ENCODE measurements around the gene TMEM218.

TMEM218 gene

DNA sequence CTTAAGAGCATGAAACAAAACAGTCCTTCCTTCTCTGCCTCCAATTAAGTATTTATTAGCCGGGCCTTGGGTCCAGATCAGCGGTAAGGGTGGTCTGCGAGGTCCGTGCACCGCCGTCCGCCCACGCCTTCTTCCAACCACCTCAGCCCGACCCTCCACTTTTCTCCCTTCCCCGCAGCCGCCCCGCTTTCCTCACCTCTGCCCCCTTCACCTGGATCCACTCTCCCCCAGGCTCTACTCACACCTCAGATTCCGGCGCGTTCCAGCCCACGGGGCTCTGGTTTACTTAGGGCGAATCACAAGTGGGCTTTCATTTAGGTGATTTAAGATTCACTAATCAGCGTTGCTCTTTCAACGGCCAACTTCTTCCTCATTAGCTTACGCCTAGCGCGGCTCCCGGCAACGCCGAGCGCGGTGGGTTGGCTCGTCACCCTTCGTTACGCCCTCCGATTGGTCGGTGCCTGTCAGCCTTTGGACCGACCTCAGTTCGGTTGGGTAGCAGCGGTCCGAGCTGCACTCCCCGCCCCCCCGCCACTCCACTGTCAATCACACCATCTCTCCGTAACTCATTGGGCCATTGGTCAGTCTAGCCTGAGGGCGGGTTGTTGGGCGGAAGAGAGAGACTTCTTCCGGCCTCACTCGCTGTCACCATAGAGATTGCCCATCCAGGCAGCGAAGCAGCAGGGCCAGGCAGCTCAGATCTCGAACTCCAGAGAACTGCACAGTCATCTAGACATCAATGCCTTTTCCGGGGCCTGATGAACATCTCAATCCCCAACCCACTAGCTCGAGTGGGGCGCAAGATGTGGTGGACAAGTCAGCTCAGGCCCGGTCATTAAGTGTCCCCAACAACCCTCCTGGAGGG, at the start of gene TMEM218:
TSS of gene TMEM218 (minus strand) at position 284 of the 865 bp plus-strand sequence. CDS start 9,385 bp downstream, outside the sequence.
- peak; percentile 100 for DNase-seq

DNA sequence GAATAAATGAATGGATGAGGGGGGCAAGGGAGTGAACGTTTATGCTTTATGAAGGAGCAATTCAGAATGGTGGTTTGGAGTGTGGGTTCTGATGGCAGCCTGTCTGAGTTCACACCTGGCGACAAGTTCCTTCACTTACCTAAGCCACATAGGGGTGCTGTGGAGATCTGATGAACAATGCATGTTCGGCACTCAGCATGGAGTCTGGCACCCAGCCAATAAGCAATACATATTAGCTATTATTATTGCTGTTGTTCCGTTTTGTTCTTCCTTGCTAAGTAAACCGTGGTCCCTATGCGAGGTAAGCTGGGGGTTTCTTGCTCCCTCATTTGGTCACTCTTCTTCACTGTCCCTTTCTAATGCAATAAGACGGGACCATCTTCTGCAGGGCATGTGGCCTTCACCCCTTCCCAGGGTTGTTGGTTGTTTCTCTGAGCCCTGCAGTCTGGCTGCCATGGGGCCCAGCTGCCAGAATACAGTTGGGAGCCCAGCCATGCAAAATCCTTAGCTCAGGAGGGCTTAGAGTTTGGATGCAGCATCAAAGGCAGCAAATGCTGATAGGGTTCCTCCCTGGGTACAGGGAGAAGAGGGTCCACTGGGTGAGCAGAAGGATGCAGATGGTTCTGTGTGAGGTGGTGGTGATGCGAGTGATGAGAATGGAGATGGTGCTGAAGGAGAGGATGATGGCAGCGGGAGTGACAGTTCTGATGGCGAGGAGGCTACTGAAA, 46.7 kb upstream of the TMEM218 start:
- peak; percentile 31 for DNase-seq

DNA sequence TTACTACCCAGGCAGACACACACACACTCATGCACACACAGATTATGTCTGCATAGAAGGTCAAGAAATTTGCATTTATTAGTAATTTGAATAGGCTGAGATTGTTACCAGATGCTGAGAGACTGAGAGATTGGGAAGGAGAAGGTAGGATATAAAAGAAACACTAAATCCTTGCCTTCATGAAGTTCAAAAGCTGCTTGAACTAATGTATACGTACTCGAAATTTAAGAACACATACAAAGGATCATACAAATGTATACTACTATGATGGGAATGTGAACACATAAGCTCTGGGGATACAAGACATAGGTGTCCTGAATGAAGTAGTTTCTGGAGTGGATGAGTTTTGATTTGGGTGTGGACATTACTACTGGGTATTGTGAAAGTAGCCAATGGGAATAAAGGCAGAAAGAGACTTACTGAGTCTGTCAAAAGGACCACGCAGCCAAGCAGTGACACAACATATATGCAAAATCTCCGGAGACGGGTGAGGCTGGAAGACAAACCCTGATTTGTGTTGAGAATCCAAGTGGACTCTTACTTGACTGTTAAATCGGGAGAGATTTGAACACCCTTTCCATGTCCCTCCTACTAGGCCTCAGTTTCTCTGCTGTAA, 45.8 kb upstream of the TMEM218 start:
- no peak for DNase-seq

DNA sequence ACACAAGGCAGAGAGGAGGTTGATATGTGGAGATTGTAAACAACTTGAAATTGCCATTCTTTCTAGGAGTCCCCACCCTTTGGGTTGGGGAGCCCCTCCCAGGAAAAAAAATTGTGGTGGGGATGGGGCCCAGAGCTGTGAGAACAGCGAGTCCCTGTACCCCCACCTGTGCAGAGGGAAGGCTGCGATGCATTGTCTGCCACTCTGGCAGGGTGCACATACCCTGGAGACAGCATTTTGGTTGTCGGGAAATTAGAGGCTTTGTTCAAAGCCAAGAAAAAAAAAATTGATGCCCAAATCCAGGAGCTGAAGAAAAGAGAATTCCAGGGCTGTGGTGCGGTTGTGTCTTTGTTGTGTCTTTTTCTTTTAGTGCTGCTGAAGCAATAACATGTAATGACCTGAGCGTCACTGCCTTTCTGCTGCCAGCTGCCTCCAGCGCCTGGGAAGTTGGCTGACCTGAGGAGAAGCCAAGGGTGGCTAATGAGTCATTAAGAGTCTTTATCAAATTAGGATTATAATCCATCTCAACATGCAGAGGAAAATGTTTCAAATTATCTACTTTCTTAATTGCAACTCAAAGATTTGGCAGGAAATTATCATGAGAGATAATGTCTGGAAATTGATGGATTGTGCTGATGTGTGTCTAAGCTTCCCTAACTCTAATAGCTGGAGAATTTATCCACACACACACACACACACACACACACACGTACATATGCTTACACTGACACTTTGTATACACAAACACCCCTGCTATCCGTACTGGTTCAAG, 45.1 kb upstream of the TMEM218 start:
- DNase-seq, result no peak

DNA sequence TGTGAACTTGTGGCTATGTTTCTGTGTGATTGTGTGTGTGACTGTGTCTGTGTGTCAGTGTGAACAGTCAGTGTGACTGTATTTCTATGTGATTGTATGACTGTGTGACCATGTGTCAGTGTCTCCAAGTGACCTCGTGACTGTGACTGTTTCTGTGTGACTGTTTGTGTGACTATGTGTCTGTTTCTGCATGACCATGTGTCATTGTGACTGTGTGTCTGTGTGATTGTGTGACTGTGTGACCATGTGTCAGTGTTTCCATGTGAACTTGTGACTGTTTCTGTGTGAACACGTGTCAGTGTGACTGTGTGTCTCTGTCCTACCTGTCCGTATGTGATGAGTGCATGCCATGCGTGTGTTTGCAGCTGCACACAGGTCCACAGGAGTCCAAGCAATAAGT, 44.3 kb upstream of the TMEM218 start:
- no peak for DNase-seq

DNA sequence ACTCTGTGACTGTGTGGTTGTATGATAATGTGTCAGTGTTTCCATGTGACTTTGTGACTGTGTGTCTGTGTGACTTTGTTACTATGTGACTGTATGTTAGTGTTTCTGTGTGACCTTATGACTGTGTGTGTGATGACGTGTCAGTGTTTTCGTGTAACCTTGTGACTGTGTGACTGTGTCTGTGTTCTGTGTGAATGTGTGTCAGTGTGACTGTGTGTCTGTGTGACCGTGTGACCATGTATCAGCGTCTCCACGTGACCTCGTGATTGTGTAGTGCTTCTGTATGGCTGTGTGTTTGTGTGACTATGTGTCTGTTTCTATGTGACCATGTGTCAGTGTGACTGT, 43.6 kb upstream of the TMEM218 start:
- DNase-seq, result no peak

DNA sequence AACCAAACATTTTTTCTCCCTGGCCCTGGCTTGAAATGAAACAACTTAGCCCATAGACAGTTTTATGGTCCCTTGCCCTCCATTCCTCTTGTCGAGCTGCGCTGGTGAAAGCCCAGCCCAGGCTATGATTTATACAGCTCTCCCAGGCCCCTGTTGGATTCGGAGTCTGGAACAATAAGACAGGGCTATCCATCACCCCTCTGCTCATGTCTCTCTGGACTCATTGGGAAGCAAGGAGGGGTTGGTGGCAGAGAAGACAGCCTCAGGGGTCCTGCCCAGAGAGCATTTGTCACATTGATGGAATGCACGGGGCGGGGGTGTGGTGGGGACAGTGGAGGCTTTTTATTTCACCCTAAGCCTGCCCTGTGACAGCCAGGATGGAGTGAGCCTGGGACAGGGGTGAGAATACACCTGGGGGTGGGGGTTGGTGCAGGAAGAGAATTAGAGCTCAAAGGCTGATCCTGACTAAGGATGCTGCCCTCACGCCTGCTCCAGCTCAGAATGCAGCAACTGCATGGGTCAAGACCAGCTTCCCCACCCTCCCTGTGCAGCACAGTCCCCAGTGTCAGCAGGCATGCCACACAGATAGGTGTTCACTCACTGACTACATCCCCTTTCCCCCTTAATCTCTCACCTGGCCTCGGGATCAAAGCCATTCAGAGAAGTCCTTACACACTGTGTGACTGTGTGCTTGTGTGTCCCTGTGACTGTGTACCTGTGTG, 43.1 kb upstream of the TMEM218 start:
- no peak for DNase-seq

DNA sequence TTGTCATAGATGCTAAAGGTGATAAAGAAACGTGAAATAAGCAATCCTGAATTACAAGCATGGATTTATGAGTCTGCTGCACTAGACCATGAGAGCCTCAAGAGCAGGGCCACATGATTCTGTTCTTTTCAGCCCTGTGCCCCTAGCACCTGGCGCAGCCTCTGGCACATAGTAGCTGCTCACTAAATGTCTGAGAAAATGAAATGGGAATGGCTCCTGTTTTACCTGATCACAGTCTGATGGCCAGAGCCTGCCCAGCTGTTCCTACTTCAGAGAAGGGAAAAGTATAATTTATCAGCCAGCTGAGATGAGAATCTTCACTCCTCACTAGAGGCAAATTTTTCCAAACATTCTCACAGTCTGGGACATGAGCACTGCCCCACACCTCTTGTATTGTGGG, 42.4 kb upstream of the TMEM218 start:
- DNase-seq, result no peak

DNA sequence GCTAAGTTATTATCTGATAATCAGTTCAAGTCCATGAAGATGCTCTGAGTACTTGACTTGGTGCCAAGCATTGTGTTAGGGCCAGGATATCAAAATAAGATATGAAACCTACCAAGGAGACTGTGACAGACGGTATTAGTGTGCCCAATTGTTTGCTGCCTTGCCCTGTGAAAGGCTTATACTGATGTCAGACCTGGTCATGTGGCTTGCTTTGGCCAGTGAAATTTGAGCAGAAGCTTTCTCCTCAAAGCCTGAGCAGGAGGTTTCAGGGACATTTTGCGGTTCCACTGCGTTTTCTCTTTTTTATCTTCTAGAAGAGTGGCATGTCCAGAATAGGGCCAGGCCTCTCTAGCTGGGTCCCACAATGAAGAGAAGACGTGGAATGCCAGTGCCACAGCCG, 37.3 kb upstream of the TMEM218 start:
- no peak for DNase-seq

DNA sequence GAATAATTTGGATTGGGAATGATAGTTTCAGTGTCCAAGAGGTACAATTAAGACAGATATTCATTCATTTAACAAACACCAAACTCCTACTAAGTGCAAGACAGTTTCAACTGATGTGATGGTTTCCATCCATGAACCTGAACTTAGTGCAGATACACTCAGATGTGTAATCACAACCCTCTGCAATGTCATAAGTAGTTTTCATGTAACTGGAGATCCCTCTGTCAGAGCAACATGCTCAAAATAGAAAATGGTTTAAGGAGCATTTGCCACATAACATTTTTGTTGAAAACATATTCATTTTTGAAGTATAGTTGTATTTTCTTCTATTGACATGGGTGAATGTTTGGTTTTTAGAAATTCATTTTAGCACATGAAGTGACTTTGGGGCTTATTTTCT, 36.6 kb upstream of the TMEM218 start:
- no peak for DNase-seq

DNA sequence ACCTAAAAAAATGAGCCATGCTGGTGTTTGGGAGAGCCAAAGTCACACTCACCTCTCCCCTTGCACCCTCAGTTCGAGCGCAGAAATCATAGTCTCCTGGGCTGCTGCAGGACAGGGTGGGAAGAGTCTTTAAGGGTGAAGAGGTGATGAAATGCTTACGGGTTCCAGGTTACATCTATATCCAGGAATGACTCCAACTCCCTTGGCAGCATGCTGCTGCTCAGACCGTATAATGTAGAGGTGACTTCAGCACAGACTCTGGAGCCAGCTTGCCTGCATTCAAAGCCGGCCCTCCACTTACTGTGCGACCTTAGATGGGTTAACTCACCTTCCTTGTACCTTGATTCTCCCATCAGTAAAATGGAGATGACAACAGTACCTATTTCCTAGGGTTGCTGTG, 35.9 kb upstream of the TMEM218 start:
- DNase-seq, result no peak

DNA sequence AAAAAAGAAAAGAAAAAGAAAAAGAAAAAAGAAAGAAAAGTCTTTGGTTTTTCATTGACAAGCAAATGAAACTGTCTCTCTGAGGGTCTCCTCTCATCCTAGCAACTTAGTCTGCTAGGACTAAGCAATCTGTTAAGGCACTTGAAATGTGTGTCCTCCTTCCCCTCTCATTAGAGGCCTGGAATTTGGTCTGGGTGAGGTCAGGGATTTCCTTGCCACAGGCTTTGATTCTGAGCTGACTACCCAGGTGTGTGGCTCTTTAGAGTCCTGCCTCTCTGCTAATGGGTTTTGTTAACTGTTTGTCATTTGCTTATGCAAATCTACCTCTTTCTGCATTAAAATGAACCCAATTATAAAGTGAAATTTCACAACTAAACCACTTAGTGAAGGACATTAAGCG, 34.8 kb upstream of the TMEM218 start:
- no peak for DNase-seq

DNA sequence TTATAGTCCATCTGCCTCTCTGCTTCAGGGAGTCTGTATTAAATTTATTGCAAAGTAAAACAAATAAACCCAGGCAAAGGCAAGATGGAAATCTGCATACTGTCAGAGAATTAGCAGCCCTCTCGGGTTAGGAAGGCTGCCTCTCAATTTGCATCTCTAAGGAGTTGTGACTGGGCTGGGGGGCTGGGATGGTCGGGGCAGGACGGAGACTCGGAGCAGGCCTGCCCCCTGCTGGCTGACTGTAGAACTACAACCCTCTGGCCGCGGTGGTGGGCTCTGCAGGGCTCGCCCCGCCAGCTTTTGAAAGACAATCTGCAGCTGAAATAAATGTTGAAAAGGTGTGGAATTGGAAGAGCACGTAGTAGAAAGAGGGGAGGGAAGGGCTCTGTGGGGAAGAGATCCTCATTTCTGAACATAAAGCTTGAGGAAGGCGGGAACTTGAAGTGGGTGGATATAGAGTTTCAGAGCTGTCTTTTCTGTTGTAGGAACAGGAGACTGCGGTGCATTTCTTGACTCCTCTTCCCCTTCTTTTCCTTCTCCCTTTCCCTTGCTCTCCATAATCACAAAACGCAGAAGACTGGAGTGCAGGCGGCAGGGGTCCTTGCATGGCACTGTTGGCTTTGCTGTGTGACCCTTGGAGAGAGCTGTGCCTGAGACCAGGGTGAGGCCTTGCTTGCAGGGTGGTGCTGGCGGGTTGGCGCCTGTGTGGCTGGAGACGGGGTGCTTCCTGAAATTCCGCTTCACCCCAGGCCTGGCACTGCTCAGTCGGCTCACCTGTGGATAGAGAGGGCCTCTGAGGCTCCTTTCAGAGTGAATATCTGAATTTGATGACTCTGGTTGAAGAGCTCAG, 30.5 kb upstream of the TMEM218 start:
- DNase-seq, result peak; percentile 31

DNA sequence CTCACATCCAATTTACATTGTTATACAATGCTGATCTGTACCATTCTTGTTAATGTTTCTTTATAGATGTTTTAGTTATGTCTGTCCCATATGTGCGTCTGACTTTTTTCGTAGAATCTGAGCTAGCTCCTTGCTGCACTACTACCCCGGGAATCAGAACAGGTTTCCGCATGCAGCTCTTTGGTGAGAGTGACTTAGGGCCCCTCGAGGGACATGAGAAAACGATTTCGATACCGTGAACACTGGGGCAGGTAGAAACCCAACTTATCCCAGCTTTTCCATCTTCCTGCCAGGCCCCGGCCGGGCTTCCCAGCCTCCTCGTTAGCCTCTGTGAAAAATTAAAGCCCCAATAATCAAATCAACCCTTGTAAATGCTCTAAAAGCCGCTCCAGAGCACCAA, 29.8 kb upstream of the TMEM218 start:
- no peak for DNase-seq

DNA sequence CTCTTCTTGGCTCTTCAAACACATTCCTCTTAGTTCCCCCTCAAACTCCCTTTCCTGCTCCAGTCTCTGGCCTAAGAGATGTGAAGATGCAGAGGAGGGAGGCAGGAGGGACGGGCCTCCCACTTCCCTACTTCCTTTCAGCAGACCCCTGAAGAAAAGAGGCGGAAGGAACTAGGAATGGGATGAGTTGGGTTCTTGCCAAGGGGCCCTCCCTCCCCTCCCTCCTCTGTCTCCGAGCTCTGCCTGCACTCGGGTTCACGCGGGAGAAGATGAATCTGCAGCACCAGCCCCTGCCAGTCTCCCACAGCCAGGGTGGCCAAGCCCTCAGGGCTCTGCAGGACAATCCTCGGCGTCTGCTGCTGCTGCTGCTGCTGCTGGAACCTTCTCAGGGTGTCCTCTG, 28.8 kb upstream of the TMEM218 start:
- no peak for DNase-seq

DNA sequence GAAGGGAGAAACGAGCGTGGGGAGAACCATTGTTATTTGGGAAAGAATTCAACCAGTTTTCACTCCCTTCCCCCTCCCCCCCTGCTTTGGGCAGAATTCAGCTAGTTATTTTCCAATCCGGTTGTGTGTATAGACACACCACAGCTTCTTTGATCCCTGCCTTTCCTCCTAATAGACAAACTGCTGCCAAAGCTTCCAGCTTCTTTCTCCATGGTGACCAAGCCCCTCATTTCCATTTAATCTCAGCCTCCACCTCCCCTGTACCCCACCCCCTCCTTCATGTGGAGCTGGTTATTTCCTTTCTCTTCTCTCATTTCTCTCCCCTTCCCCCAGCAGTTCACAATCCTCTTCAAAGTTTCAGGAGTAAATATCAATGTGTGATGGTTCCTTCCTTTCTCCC, 28.4 kb upstream of the TMEM218 start:
- DNase-seq, result no peak

DNA sequence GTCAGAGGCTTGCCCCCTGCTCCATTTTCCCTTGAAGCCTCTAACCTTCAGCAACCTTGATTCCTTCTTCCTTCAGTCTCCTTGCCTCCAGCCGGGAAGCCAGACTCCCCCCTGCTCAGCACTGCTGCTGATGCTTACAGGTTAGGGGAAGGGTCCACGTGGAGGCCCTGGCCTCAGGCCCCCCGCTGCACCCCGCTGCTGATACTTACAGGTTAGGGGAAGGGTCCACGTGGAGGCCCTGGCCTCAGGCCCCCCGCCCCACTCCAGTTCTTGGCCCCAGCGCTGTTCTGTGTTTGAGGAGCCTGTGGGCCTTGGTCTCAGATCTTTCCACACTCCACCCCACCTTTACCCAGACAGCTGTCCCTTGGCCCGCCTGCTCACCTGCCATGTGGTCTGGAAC, 27.5 kb upstream of the TMEM218 start:
- DNase-seq, result no peak

DNA sequence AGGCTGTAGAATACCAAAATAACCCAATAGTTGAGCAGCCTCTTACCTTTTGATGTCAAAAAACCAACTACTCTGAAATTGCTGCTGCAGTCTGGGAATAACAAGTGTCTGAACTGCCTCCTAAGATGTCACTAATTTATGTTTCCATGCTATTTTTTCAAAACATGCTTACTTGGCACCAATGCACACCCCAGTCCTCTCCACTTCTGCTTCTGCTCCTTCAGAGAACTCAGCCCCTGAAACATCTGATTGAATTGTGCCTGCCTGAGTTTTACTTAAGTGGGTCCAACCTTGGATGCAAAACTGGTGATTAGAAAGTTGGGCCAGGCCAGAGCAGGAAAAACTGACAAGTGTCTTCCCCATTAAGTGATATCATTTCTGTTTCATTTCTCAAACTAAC, 24.6 kb upstream of the TMEM218 start:
- no peak for DNase-seq

DNA sequence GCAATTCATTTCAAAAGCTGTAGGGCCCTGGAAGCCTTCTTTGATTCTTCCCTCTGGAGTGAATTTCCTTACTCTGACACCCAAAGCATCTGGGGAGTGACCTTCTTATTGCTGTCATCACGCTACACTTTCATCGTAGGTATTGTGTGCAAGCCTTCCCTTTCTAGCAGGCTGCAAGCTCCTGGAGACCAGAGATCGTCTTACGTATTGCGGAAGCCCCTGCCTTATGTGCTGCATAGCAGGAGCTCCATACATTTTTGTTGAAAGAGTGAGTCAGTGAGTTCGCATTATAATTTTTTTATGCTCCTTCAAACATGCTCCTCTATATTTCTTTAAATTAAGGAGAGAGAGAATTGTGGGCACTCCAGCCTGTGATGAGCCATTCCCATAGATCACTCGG, 21.2 kb upstream of the TMEM218 start:
- DNase-seq, result no peak

DNA sequence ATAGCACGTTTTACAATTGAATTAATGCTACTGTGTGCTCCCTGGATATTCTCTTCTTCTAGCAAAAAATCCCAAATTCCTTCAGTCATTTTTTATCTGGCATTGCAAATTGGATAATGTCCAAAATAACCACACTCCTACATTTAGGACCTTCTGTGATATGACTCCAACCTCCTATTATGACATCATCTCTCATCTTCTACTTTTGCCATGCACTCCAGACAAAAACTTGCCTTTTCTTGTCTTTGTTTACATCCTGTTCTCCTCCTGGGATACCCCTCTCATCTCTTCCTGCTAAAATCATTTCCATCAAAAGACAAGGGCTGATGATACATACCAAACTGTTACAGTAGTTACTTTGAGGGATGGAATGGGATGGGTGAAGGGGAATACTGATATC, 20.6 kb upstream of the TMEM218 start:
- DNase-seq, result no peak

DNA sequence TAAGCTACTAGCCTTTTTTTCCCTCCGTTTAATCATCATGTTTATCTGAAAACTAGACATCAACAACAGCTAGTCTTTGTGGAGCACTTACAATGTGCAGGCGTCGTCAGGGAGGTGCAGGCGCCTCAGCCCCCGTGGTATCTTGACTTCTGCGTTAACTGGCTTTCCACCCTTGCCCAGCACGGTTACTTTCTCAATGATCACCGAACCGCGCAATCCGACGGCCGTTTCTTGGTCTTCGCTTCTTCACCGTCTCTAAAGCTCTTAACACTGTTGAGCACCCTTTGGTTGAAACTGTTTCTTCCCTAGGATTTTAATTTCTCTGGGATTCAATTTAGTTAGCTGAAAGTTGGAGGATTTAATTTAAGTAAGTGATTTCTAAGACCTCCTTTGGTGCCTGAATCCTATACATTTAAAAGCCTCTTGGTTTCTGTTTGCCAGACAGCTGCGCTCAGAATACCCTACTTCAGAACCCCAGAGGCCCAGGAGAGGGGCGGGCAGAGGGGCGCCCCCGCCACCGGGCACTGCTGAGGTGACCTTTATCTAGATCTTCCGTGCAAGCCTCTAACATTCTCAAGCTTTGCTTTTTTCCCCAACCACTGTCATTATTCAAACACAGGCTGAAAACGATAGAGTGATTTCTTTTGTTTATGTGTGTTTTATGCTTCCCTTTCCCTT, 18.0 kb upstream of the TMEM218 start:
- DNase-seq, result no peak
